ENCODE results near the gene PTPRR. TPM values are rescaled to one million over a fixed set of nuclear protein-coding genes. Genes with fewer than 3 reads are reported as not detected.

The PTPRR gene
- total RNA-seq, 1 donor, result 0.27 TPM

- DNase-seq (ENCODE audit: low read depth in 2 of 3, low spot score in 2 of 3), result no peak
Observed at GRCh38 chr12:70709022-70709421, 211.5 kb downstream of the PTPRR start.

- no peak for DNase-seq (ENCODE audit: low read depth in 2 of 3, low spot score in 2 of 3)
Observed at GRCh38 chr12:70706611-70707010, 213.9 kb downstream of the PTPRR start.

- no peak for DNase-seq (ENCODE audit: low read depth in 2 of 3, low spot score in 2 of 3)
Observed at GRCh38 chr12:70698345-70698744, 222.2 kb downstream of the PTPRR start.

GRCh38 chr12:70695361-70696023 is 225.0 kb downstream of the PTPRR start:
- DNase-seq (ENCODE audit: low read depth in 2 of 3, low spot score in 2 of 3), result no peak

GRCh38 chr12:70692681-70693288 is 227.8 kb downstream of the PTPRR start:
- peak in 2 of 3 donors; percentile 5 to 40 for DNase-seq (ENCODE audit: low read depth in 2 of 3, low spot score in 2 of 3)

- no peak for DNase-seq (ENCODE audit: low read depth in 2 of 3, low spot score in 2 of 3)
Observed at GRCh38 chr12:70691018-70691672, 229.4 kb downstream of the PTPRR start.

- no peak for DNase-seq (ENCODE audit: low read depth in 2 of 3, low spot score in 2 of 3)
Observed at GRCh38 chr12:70686907-70687306, 233.6 kb downstream of the PTPRR start.

GRCh38 chr12:70686299-70686698 is 234.2 kb downstream of the PTPRR start:
- DNase-seq (ENCODE audit: low read depth in 2 of 3, low spot score in 2 of 3), result no peak

GRCh38 chr12:70683976-70684375 is 236.6 kb downstream of the PTPRR start:
- DNase-seq (ENCODE audit: low read depth in 2 of 3, low spot score in 2 of 3), result no peak

GRCh38 chr12:70671698-70672097 is 248.8 kb downstream of the PTPRR start:
- no peak for DNase-seq (ENCODE audit: low read depth in 2 of 3, low spot score in 2 of 3)

- DNase-seq (ENCODE audit: low read depth in 2 of 3, low spot score in 2 of 3), result no peak
Observed at GRCh38 chr12:70670948-70671347, 249.6 kb downstream of the PTPRR start.

- no peak for DNase-seq (ENCODE audit: low read depth in 2 of 3, low spot score in 2 of 3)
Observed at GRCh38 chr12:70667253-70667652, 253.3 kb downstream of the PTPRR start.

GRCh38 chr12:70666364-70666763 is 254.2 kb downstream of the PTPRR start:
- no peak for DNase-seq (ENCODE audit: low read depth in 2 of 3, low spot score in 2 of 3)

- no peak for DNase-seq (ENCODE audit: low read depth in 2 of 3, low spot score in 2 of 3)
Observed at GRCh38 chr12:70664465-70664881, 256.1 kb downstream of the PTPRR start.

- DNase-seq (ENCODE audit: low read depth in 2 of 3, low spot score in 2 of 3), result no peak
Observed at GRCh38 chr12:70663838-70664237, 256.7 kb downstream of the PTPRR start.

GRCh38 chr12:70661466-70662161 is 258.9 kb downstream of the PTPRR start:
- DNase-seq (ENCODE audit: low read depth in 2 of 3, low spot score in 2 of 3), result no peak

- DNase-seq (ENCODE audit: low read depth in 2 of 3, low spot score in 2 of 3), result peak in 2 of 3 donors; percentile 14 to 36
Observed at GRCh38 chr12:70660620-70661219, 259.8 kb downstream of the PTPRR start.

GRCh38 chr12:70660002-70660604 is 260.4 kb downstream of the PTPRR start:
- DNase-seq (ENCODE audit: low read depth in 2 of 3, low spot score in 2 of 3), result no peak

- DNase-seq (ENCODE audit: low read depth in 2 of 3, low spot score in 2 of 3), result no peak
Observed at GRCh38 chr12:70659077-70659606, 261.4 kb downstream of the PTPRR start.

- DNase-seq (ENCODE audit: low read depth in 2 of 3, low spot score in 2 of 3), result no peak
Observed at GRCh38 chr12:70657616-70658286, 262.8 kb downstream of the PTPRR start.
